NCI-H2227 treated with DMSO at 0.1 percent for 48 hours (cell line): Measurements from ENCODE around the gene CCDC92B.

Source experiments
- DNase-seq: peaks from one replicate; lab custom pipeline; 2025; lab: John Stamatoyannopoulos, UW

CCDC92B gene

DNA sequence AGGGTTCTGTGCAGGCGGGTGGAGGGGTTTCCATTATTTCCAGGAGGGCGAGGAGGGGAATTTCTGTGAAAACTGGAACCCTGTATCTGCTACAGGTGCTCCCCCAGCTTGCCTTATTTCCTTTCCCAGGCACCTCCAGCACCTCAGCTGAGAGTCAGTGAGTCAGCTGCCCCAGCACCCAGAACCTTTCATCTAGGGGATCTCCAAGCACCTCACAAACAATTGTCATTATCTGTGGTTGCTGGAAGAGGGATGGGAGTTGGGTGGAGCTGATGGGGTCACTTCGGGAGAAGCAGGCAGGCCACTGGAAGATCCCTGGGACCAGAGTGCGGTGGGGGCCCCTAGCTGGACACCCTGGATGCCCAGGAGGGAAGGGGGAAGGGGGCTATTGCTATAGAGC, 27.8 kb downstream of the CCDC92B start:
- no peak for DNase-seq

DNA sequence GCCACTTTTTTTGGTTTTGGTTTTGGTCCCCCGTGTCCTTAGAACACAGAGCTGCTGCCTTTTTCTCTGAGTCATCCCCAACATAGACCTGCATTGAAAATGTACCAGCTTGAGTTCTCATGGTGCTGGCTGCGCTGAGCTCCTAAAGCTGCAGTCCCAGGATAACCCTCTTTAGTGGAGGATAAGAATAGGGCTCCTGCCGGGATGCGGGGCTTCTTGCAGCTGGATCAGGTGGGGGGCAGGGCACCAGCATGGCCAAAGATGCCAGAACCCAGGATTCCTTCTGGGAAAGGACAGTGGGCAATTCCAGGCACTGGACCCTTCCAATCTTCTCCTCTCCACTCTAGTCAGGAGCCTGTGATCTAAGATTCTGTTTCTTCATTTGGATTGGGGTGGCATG, 29.6 kb downstream of the CCDC92B start:
- no peak for DNase-seq

DNA sequence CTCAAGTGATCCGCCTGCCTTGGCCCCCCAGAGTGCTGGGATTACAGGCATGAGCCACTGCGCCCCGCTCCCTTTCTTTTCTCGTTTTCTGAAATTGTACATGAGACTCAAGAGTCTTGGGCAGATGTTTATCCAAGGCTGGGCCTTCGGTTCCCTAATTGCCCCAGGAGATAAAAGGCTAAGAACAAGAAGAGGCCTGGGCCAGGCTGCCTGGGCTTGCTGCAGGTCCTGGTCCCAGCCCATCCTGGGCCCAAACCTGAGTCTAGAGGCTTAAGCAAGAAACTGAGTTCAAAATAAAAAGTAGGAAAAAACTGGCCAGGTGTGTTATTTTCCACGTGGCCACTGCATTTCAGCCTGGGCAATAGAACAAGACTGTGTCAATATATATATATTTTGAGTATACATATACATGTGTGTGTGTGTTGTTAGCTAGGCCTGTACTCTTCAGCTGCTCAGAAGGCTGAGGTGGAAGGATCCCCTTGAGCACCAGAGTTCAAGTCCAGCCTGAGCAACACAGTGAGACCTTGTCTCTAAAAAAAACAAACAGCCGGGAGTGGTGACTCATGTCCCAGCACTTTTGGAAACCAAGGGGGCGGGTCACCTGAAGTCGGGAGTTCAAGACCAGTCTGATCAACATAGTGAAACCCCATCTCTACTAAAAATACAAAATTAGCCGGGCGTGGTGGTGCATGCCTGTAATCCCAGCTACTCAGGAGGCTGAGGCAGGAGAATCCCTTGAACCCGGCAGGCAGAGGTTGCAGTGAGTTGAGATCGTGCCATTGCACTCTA, 31.1 kb downstream of the CCDC92B start:
- no peak for DNase-seq

DNA sequence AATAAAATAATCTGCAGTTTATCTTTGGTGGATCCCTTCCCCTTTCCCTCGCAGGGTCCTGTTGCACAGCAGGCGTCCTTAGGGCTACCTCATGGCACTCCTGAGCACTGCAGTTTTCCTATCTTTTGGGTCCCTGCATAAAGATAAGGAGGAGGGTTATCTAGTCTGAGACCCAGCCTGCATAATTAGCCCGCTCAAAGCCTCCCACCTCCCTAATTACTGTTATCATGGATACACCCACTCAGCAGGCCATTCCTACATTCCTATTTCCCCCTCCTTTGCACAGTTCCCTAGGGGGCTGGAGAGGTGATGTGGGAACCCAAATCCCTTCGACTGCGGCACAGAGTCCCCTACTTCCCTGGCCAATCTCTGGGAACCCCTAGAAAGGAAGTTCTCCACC, 32.8 kb downstream of the CCDC92B start:
- DNase-seq, result no peak

DNA sequence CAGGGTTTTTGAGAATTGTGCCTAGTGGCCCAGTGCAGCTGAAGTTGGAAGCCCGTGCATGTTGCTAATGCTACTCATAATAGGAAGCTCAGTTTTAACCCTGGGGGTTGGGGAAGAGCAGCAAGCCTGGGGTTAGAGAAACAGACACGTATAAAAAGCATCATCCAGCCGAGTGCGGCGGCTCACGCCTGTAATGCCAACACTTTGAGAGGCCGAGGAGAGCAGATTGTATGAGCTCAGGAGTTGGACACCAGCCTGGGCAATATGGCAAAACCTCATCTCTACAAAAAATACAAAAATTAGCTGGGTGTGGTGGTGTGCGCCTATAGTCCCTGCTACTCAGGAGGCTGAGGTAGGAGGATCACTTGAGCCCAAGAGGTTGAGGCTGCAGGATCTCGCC, 35.6 kb downstream of the CCDC92B start:
- DNase-seq, result no peak

DNA sequence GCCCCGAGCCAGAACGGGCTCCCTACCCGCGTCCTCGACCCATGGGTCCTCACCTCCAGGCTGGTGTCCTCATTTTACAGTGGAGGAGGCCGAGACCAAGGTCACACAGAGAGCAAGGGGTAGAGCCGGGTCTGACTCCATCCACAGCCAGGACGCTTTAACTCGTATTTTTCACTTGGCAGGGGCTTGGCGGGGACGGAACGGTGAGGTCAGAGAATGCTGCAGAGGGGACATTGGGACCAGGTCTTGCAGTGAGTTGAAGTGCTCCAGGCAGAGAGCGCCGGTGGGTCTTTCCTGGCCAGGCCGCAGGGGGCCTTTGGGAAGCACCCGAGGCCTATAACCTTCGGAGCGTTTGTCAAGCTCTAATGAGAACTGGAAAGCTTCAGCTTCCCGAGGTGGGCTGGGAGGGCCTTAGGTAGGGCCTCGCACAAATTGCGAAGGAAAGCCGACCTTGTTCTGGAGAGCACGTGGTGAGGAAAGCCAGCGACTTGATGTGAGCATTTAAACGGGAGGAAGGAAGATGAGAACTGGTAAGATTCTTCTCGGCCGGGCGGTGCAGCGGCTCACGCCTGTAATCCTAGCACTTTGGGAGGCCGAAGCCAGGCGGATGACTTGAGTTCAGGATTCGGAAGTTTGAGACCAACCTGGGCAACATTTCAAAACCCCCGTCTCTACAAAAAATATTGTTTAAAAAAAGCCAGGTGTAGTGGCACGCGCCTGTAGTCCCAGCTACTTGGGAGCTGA, 37.0 kb downstream of the CCDC92B start:
- DNase-seq, result no peak

DNA sequence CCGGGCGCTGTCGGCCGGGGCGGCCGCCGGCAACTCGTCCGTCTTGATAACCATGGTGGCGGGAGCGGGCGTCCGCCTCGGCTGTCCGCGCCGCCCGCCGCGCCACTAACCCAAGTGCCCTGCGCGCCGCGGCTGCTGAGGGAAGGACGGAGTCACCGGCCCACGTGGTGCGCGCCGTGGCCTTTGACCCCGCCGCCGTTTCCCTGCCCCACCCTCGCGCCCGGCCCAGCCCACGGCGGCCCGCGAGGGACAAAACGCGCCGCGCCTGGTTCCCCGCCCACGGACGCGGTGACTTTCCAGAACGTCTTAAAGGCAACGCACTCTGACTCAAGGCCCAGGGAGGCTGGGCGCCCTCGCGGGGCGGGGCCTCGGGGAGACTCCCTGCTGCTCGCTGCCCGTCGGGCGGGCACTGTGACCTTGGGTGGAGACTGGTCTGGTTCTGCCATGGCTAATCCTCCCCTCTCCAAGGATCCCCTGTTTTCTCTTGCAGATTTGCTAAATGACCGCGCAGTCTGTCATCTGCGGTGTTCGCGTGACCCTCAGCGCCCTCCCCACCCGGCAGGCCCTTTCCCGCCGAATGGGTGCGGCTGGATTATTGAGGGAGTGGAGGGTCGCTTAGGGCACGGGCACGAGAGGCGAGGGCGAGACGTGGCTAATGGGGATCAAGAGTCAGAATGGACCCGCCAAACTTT, 37.7 kb downstream of the CCDC92B start, which contains the start of gene CLUH:
Gene CLUH, minus strand, starts transcription at position 157 of the 692 bp plus-strand sequence. Its CDS starts 103 bp downstream, at position 54.
- peak; percentile 70 for DNase-seq

DNA sequence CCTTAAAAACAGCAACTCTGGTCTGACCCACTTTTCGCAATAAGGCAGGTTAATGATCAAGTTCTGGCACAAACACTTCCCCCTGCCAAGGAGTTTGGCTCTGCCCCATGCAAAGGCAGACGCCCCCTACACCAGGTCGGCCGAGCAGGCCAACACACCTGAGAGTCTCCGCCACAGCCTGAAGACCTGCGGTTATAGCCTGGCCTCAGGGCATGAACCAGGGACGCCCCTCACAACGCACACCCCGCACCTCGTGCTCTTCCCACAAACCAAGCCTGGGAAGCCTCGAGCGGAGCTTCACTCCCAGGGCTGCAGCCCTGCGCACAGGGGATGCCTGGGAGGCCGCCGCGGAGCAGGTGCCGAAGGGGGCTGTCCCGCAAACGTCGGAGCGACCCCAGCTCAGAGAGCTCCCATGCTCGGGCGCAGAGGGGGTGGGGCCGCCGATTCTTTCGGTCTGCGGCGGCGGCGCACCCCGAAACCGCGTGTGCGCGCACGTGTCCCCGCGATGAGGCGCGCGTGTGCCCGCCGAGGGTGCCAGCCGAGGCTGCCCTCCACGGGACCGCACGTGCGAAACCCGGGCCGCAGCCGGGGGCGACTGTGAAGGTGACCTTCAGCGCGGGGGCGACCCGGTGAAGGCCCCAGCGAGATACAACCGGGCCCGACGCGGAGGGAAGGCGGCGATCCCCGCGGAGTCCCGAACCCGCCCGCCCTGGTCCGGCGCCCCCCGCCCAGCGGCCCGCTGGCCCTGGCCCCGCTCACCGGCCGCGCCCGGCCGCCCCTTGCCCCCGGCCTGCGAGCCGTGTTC, 38.4 kb downstream of the CCDC92B start:
- no peak for DNase-seq

DNA sequence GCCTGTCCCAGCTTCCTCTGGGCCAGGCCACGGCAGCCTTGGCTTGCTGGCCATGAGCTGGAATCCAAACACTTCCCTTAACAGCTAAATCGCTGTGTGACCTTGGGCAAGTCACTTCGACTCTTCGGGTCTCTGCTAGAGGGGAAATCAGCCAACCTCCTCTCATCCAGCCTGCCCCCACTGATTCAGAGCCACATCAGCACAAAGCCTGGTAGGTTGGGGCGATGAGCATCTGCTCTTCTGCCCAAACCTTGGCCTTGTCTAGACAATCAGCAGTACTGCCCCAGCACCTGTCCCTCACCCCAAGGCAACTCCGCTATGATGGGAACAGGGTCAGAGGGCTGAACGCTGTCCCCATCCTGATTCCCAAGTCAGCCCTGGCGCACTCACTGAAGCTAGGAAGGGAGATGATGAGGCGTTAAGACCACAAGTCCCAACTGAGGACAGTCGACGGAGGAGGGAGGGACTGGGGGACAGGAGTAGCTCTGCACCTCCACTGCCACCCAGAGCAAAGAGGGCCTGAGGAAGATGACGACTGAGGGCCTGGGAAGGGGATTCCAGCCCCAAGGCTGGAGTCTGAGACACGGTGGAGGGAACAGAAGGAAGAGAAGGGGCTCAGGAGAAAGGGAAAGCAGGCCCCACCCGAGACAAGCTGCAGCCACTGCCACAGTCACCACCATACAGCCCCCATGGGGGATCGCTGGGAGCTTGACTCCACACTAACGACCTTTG, 39.2 kb downstream of the CCDC92B start:
- DNase-seq, result no peak

DNA sequence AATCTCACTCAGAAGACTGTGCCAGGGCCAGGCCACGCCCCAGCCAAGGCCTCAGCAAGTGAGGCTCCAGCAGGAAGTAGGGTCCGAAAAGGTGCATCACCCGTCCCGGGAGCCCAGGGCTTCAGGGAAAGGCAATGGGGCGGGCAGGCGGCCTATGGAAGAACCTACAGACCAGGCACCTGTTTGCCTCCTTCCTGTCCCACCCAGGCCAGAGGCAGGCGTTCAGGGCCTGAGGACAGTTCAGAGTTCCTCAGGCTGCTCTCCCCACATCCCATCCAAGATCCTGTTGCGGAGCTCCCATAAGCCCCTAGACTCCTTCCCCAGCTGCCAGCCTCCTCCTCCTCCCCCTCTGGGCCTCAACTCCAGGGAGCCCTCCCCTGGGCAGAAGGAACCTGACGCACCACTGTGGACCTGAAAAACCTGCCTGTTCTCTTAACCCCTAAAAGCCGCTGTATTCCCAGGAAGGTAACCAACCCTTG, 40.2 kb downstream of the CCDC92B start:
- no peak for DNase-seq

DNA sequence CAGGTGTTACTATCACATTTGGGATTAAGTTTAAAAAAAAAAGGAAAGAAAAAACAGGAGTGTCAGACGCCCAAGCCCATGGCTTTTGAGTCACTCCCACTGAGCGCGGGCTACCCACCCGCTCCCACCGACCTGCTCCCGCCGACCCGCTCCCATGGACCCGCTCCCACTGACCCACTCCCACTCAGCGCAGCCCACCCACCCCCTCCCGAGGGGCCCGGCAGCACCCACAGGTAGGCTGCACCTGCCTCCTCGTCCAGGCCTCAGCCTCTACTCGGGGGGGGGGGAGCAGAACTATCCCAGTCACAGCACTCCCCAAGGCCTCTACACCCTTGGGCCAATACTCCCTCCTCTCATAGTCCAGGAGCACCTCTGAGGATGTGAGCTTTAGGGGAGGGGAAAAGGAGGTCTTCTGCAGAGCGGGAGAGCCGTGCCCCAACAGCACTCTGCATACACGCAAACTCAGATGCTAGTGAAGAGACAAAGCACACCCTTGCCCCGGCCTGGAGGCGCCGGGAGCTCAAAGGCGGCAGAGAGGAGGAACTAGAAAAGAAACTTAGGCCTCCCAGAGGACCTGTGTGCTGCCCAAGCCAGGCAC, 40.8 kb downstream of the CCDC92B start:
- no peak for DNase-seq

DNA sequence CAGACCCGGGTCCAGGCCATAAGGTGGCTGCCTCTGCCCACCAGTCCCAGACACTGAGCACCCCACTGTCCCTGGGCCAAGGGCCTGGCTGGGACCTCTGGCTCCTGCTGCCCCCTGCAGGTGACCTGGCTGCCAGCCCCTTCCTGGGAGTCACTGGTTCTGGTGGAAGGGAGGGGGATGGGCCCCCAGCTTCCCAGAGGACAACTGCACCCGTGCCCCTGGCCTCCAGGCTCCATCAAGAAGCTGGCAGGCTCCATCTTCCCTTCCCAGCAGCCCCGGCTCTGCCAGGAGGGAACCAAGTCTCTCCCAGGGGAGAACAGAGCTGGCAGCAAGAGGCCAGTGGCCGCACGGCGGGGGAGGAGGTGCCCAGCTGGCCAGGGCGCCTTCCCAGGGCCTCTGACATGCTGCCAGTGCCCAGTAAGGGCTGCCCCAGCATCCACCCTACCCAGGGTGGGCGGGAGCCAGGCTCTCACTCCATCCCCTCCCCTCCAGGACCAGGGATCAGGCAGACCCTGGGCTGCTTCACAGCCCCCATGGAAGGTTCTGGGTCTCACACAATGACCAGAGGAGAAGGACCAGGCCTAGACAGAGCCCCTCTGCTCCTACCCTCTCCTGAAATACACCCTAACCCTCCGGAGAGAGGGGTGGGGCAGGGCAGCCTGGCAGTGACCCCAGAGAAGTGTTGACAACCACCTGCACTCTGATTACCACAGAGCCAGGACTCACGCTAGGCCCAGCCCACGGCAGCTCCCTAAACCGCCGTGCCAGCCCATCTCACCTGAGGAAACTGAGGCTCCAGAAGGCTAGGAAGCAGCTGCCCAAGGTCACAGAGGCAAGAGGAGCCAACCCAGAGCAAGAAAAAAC, 41.5 kb downstream of the CCDC92B start:
- DNase-seq, result no peak

DNA sequence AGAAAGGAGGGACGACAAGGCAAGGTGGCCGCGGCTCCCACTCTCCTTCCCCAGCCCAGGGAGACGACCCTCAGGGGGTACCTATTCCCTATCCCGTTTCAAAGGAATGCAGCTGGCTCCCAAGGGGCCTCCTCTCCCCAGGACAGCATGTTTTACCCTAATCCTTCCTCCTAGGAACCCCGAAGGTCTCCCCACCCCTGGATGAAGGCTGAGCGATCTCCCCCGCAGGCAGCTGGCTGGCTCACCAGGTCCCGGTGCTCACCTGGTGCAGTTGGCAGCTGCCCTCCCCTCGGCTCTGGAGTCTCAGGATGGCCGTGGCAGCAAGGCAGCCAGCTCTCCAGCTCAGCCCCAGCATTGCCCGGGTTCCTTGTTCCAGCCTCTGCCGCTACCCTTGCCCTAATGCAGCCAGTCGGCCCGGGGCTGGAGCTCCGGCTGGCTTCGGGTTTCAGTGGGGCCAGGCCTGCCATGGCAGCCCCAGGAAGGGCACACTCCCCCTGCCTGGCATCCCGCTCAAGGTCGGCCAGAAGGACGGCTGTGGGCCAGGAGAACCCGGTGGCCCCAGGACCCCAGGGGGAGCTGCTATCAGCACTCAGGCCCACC, 42.4 kb downstream of the CCDC92B start:
- DNase-seq, result no peak

DNA sequence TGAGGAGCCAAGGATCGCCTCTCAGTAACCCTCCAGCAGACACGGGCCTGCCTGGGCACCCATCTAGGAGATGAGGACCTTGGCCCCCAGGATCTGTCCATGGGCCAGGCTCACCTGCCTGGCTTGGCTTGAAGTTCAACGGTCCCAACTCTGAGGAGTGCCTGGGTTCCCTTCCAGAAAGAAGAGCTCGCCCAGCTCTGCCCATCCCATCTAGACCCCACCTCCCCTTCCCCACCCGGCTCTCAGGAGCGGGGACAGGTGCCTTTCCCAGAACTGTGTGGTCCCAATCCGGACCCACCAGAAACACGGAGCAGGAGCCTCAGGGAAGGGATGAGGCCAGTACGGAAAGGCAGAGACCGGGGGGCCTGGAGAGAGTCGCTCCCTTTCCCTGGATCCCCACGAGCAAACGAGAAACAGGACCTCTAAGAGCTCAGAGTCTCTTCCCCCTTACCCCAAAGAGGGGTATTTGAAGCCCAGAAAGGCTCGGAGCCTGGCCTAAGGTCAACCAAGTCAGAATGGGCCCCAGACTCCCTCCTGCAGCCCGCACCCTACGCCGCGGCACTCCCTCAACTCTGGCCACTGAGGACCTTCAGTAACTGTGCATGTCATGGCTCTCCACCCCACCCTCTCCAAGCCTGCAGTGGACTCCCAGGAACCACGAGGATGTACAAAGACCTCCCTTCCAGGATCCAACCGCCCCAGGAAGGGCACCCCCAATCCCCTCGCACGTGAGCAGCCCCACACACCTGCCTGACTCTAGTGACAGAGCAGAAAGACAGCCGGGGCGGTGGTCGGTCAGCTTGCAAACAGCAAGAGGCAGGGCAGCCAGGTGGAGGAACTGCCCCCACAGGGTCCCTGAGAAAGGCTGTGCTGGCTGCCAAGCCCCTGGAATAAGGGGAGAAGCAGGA, 43.3 kb downstream of the CCDC92B start:
- no peak for DNase-seq

DNA sequence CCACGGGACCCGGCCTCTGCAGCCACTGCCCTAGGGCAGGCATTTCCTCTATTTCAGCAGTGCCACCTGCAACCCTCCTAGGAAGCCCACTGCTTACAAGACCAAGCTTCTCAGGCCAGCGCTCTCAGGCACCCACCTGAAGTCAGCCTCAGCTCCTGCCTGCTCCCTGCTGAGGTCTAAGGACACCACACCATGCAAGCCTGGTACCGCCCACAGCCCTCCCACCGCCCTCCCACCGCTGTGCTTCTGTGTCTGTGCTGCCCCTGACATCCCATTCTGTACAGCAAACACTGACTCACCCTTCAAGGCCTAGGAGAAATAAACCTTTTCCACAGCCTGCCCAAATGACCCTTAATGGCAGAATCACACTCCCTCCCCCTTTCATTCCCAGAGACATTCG, 44.2 kb downstream of the CCDC92B start:
- no peak for DNase-seq

DNA sequence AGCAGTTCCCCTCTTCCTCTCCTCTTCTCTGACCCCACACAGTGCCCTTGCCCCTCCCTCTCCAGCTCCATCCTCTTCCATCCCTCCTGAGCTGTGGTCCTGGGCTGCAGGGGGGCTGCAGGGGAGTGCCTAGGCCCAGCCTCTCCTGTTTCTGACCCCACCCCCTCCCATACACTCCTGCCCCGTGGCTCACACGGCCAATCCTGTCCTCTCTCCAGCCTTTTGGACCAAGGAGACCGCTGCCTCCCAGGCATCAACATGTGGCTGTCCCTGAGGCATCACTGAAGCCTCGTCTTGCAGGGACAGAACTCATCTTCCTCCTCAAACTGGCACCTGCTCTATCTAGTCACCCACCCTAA, 44.6 kb downstream of the CCDC92B start:
- DNase-seq, result no peak

DNA sequence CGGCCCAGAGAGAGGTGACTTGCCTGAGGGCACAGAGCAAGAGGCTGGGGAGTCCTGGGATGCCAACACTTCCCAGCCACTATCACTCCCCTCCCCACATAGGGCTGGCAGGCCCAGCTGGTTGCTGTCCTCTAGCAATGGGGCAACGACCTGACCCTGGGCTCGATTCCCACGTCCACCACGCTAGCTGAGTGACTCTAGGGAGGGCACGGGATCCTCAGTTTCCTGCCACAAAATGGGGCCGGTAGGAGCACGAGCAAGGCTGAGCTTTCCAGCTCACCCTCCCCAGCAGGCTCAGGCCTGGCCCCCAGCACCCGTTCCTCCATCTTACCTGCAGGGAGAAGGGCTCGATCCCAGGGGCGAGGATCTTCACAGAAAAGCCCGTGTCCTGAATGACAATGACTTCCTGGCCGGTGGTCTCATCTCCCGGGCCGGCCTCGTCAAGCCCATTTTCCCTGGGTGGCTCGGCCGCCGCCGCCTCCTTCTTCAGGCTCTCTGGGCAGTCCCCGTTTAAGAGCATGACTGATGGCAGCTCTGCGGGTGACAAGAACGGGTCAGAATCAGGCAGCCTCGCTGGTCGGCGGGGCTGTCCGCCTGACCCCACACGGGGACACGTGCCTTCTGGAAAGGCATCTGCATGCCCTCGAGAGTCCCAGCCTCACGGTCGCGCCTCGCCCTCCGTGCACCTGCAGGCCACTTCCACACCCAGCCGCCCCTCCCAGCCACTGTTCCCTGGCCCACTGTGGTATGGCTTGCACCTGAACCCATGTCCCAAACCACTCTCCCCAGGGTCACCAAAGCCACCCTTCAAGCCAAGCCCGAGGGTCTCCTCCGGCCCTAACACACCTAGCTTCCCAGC, 45.2 kb downstream of the CCDC92B start:
- no peak for DNase-seq
